HepG2 (cell line): ENCODE measurements around the gene WDR6. TPM values are rescaled to one million over a fixed set of nuclear protein-coding genes. Genes with fewer than 3 reads are reported as not detected.

ENCODE experiments used
- ARID2 ChIP-seq: sonication (generic); formaldehyde crosslinking; IDR thresholded peaks from 2 replicates; pipeline ENCODE4 v1.8.1; 2022; ENCODE audit warnings: mild to moderate bottlenecking, missing genetic modification reagents, borderline replicate concordance
- BORCS8-MEF2B ChIP-seq: sonication (generic); formaldehyde crosslinking; IDR thresholded peaks from 2 replicates; pipeline ENCODE4 v1.8.0; 2022; ENCODE audit warnings: mild to moderate bottlenecking, missing genetic modification reagents
- BRD4 ChIP-seq: sonication (generic); formaldehyde crosslinking; IDR thresholded peaks from 2 replicates; pipeline ENCODE4 v1.4.0; 2020; ENCODE audit warnings: missing genetic modification reagents
- HNRNPK ChIP-seq: fragments of 200-400 bp; formaldehyde crosslinking; IDR thresholded peaks from 2 replicates; pipeline ENCODE4 v1.6.1; 2018; ENCODE audit warnings: low read length, low read depth, moderate library complexity, mild to moderate bottlenecking; ENCODE audit not compliant: poor library complexity, severe bottlenecking
- IKZF4 ChIP-seq: sonication (generic); formaldehyde crosslinking; IDR thresholded peaks from 2 replicates; pipeline ENCODE4 v1.5.1; 2020; ENCODE audit warnings: borderline replicate concordance, mild to moderate bottlenecking, low read depth, missing genetic modification reagents; ENCODE audit errors: not compliant biosample characterization
- KDM1A ChIP-seq: IDR thresholded peaks from 2 replicates; pipeline ENCODE4 v1.6.1; 2016; ENCODE audit warnings: missing compliant biosample characterization
- KLF12 ChIP-seq: sonication (generic); formaldehyde crosslinking; IDR thresholded peaks from 2 replicates; pipeline ENCODE4 v1.4.0; 2020; ENCODE audit warnings: missing genetic modification reagents, borderline replicate concordance
- MIXL1 ChIP-seq: IDR thresholded peaks from 2 replicates; pipeline ENCODE4 v1.6.1; 2016
- POLR2G ChIP-seq: fragments of 200-400 bp; formaldehyde crosslinking; IDR thresholded peaks from 2 replicates; pipeline ENCODE4 v1.6.1; 2018; ENCODE audit warnings: mild to moderate bottlenecking, low read depth, low read length, moderate library complexity
- SP140L ChIP-seq: sonication (generic); formaldehyde crosslinking; IDR thresholded peaks from 2 replicates; pipeline ENCODE4 v1.4.0; 2020; ENCODE audit warnings: missing genetic modification reagents, borderline replicate concordance
- ZFP62 ChIP-seq: sonication (generic); formaldehyde crosslinking; IDR thresholded peaks from 2 replicates; pipeline ENCODE4 v1.4.0; 2020; ENCODE audit warnings: missing genetic modification reagents
- ZFP90 ChIP-seq: sonication (generic); formaldehyde crosslinking; IDR thresholded peaks from 2 replicates; pipeline ENCODE4 v1.8.0; 2022; ENCODE audit warnings: missing genetic modification reagents, mild to moderate bottlenecking, inconsistent platforms, borderline replicate concordance
- ZNF256 ChIP-seq: sonication (generic); formaldehyde crosslinking; conservative IDR thresholded peaks from 2 replicates; pipeline ENCODE4 v1.4.0; 2020; ENCODE audit warnings: missing genetic modification reagents
- polyA plus RNA-seq, 8 experiments: library from polyadenylated mRNA; depleted of rRNA in 3 of 8; stranded (reverse) in 7 of 8; unstranded in 1 of 8; fragments of >200 nt; fragmentation: Illumina TruSeq in 4 of 8; extraction: Trizol in 4 of 8; gene quantifications; 2 replicates each; pipeline versions ENCODE4 v1.2.1 to v1.2.3, GENCODE V29; 2011 to 2016; ENCODE audit warnings: low read depth in 4 of 8, missing spikeins in 1 of 8, mixed read lengths in 1 of 8; ENCODE audit not compliant: insufficient read depth in 1 of 8
- total RNA-seq, 5 experiments: library from RNA; depleted of rRNA; stranded (reverse); fragments of >200 nt; fragmentation: Illumina TruSeq; extraction: Trizol; gene quantifications; 2 replicates each; pipeline ENCODE4 v1.2.3, GENCODE V29; 2016; ENCODE audit warnings: low read depth in 1 of 5
- TF ChIP-seq, protein P1 (sequence below): sonication (generic); formaldehyde crosslinking; IDR thresholded peaks from 2 replicates; pipeline ENCODE4 v1.4.0; 2020; ENCODE audit warnings: missing genetic modification reagents, borderline replicate concordance
- TF ChIP-seq, protein P2 (sequence below): sonication (generic); formaldehyde crosslinking; IDR thresholded peaks from 2 replicates; pipeline ENCODE4 v1.8.1; 2023; ENCODE audit warnings: mild to moderate bottlenecking, moderate library complexity, missing genetic modification reagents
- TF ChIP-seq, protein P3 (sequence below): sonication (generic); formaldehyde crosslinking; conservative IDR thresholded peaks from 2 replicates; pipeline ENCODE4 v1.8.1; 2023; ENCODE audit warnings: missing genetic modification reagents
- TF ChIP-seq, protein P4 (sequence below): sonication (generic); formaldehyde crosslinking; IDR thresholded peaks from 2 replicates; pipeline ENCODE4 v1.4.0; 2020; ENCODE audit warnings: missing genetic modification reagents

WDR6 gene
- total and polyA plus RNA-seq, 2 of the 13 experiments (the other 11 are each of a cell fraction or from before 2014, with no cell fraction given): 73.4 to 139 TPM

DNA sequence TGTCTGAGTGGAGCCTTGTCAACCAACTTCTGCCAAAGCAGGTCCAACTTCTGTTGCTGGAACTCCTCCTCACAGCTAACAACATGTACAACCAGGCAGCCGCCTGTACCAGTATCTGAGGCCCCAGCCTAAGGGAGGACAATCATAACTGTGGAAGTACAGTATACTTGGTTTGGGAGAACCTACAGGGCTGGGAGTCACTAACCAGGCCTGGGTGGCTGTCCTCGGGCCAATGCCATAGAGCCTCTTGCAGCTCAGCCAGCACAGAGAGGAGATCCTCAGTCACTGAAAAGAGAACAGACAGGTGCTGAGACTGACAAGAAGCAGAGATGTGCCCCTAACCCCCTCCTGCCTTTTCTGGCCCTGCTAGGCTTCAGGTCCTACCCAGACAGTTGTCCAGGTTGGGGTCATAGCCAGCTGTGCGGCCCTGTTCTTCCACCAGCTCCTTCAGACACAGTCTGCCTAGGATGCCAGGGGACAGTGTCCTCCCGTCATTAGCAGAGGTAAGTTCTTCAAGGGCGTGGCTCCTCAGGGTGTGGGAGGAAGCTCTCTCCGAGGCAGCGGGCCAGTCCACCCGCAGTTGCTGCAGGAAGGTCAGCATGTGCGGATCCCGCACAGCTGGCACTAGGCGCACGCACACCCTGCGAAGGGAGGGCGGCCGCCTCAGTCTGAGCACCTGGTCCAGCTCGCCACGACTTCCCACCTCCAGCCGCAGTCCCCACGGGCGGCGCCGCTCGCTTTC, 10.2 kb downstream of the WDR6 start (continued):
- TF ChIP-seq, protein P1, sequence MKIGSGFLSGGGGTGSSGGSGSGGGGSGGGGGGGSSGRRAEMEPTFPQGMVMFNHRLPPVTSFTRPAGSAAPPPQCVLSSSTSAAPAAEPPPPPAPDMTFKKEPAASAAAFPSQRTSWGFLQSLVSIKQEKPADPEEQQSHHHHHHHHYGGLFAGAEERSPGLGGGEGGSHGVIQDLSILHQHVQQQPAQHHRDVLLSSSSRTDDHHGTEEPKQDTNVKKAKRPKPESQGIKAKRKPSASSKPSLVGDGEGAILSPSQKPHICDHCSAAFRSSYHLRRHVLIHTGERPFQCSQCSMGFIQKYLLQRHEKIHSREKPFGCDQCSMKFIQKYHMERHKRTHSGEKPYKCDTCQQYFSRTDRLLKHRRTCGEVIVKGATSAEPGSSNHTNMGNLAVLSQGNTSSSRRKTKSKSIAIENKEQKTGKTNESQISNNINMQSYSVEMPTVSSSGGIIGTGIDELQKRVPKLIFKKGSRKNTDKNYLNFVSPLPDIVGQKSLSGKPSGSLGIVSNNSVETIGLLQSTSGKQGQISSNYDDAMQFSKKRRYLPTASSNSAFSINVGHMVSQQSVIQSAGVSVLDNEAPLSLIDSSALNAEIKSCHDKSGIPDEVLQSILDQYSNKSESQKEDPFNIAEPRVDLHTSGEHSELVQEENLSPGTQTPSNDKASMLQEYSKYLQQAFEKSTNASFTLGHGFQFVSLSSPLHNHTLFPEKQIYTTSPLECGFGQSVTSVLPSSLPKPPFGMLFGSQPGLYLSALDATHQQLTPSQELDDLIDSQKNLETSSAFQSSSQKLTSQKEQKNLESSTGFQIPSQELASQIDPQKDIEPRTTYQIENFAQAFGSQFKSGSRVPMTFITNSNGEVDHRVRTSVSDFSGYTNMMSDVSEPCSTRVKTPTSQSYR: no peak
- TF ChIP-seq BORCS8-MEF2B: no peak
- TF ChIP-seq ZFP90 (CRISPR knock-in tag): 0 out of 2 replicates have a peak, but pooled peaks have one; percentile 10
- TF ChIP-seq IKZF4 (CRISPR knock-in tag): no peak
- TF ChIP-seq HNRNPK: no peak
- TF ChIP-seq KDM1A: no peak
- TF ChIP-seq BRD4 (CRISPR knock-in tag): 0 out of 2 replicates have a peak, but pooled peaks have one; percentile 29
- TF ChIP-seq ARID2 (CRISPR knock-in tag): no peak
- TF ChIP-seq POLR2G: 0 out of 2 replicates have a peak, but pooled peaks have one; percentile 21
- no peak for TF ChIP-seq ZNF256 (CRISPR knock-in tag)
- TF ChIP-seq, protein P2, sequence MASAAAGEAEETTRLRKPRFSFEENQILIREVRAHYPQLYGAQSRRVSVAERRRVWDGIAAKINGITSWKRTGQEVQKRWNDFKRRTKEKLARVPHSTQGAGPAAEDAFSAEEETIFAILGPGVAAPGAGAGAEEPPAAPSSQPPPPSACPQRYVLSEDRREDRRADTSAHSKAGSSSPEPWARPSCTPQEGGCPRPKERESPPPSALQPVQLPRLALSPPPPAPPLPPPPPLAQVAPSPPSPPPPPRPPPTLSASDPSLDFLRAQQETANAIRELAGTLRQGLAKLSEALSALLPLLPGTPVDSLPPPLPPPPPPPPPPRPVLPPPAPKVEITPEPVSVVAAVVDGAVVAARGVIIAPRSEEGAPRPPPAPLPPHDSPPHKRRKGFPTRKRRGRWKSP (CRISPR knock-in tag): no peak
- 0 out of 2 replicates have a peak, but pooled peaks have one; percentile 26 for TF ChIP-seq KLF12 (CRISPR knock-in tag)
- TF ChIP-seq ZFP62: no peak
- no peak for TF ChIP-seq SP140L (CRISPR knock-in tag)
- TF ChIP-seq, protein P3, sequence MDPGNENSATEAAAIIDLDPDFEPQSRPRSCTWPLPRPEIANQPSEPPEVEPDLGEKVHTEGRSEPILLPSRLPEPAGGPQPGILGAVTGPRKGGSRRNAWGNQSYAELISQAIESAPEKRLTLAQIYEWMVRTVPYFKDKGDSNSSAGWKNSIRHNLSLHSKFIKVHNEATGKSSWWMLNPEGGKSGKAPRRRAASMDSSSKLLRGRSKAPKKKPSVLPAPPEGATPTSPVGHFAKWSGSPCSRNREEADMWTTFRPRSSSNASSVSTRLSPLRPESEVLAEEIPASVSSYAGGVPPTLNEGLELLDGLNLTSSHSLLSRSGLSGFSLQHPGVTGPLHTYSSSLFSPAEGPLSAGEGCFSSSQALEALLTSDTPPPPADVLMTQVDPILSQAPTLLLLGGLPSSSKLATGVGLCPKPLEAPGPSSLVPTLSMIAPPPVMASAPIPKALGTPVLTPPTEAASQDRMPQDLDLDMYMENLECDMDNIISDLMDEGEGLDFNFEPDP (CRISPR knock-in tag): 0 out of 2 replicates have a peak, but pooled peaks have one; percentile 87
- TF ChIP-seq MIXL1 (CRISPR knock-in tag): no peak
- TF ChIP-seq, protein P4, sequence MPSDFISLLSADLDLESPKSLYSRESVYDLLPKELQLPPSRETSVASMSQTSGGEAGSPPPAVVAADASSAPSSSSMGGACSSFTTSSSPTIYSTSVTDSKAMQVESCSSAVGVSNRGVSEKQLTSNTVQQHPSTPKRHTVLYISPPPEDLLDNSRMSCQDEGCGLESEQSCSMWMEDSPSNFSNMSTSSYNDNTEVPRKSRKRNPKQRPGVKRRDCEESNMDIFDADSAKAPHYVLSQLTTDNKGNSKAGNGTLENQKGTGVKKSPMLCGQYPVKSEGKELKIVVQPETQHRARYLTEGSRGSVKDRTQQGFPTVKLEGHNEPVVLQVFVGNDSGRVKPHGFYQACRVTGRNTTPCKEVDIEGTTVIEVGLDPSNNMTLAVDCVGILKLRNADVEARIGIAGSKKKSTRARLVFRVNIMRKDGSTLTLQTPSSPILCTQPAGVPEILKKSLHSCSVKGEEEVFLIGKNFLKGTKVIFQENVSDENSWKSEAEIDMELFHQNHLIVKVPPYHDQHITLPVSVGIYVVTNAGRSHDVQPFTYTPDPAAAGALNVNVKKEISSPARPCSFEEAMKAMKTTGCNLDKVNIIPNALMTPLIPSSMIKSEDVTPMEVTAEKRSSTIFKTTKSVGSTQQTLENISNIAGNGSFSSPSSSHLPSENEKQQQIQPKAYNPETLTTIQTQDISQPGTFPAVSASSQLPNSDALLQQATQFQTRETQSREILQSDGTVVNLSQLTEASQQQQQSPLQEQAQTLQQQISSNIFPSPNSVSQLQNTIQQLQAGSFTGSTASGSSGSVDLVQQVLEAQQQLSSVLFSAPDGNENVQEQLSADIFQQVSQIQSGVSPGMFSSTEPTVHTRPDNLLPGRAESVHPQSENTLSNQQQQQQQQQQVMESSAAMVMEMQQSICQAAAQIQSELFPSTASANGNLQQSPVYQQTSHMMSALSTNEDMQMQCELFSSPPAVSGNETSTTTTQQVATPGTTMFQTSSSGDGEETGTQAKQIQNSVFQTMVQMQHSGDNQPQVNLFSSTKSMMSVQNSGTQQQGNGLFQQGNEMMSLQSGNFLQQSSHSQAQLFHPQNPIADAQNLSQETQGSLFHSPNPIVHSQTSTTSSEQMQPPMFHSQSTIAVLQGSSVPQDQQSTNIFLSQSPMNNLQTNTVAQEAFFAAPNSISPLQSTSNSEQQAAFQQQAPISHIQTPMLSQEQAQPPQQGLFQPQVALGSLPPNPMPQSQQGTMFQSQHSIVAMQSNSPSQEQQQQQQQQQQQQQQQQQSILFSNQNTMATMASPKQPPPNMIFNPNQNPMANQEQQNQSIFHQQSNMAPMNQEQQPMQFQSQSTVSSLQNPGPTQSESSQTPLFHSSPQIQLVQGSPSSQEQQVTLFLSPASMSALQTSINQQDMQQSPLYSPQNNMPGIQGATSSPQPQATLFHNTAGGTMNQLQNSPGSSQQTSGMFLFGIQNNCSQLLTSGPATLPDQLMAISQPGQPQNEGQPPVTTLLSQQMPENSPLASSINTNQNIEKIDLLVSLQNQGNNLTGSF (CRISPR knock-in tag): no peak
